ENCODE data around the gene ZCCHC7. TPM values are rescaled to one million over a fixed set of nuclear protein-coding genes. Genes with fewer than 3 reads are reported as not detected.
A peak's percentile ranks its signal among the peaks of the same experiment; 100 is the strongest.
"Not testable (repeated sequence)": the region's sequence is repeated elsewhere in the genome, so short reads cannot be mapped to it uniquely, and the experiment has no call there.

ZCCHC7 gene
- total RNA-seq, 1 experiment from 2014 or later = 31.2 TPM

DNA sequence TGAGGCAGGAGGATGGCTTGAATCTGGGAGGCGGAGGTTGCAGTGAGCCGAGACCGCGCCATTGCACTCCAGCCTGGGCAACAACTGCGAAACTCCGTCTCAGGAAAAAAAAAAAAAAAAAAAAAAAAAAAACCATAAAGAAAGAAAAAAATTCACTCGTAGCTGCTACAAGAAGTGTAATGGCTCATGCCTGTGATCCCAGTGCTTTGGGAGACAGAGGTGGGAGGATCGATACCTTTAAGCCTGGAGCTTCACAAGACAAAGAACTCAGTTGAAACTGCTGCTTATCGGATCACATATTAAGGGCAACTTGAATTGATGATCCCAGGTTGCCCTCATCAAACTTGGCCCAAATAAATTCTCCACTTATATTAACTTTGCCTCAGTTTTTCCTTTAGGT lies 1.0 kb upstream of the ZCCHC7 start:
- H4K20me1 ChIP-seq (ENCODE audit: insufficient read depth) = no peaks in the 10 kb centered on the region
- ATAC-seq (no peak), DNase-seq (ENCODE audit: low read depth, low spot score) (no peak)
- intact Hi-C loops (cut with micrococcal nuclease) = no loop called here
- no TSS peak for BruUV-seq (replicated peaks)
- no peaks in the 10 kb centered on the region for H3K9me3 ChIP-seq (ENCODE audit: control insufficient read depth in 1 of 2, insufficient read depth in 1 of 2, low read depth in 1 of 2, low read length in 2 of 2)
- no peaks in the 10 kb centered on the region for H3K27me3 ChIP-seq (ENCODE audit: insufficient read depth, low read length)
- H3K4me2 ChIP-seq (ENCODE audit: low read length) = no peak overlapping the region
- no peaks in the 10 kb centered on the region for H3K36me3 ChIP-seq (ENCODE audit: control insufficient read depth in 1 of 2, insufficient read depth in 2 of 2, low read length in 2 of 2)
- POLR2A ChIA-PET = interaction anchor here (1.5 kb wide), 1 partner anchor 10 kb away, joined by 4 read pairs; no protein-coding TSS in a partner anchor
- CTCF ChIA-PET = no interaction called here
- peak overlapping the region; percentile 2 for H2AFZ ChIP-seq (ENCODE audit: low read depth, low read length, poor library complexity, severe bottlenecking)
- RAD21 ChIA-PET (ENCODE audit: low non-redundant PET in 1 of 2, low total read pairs in 2 of 2, uncharacterized antibody in 2 of 2, unreplicated experiment in 2 of 2) = no interaction called here
- no peak for TF ChIP-seq YY1 (IDR thresholded peaks at IDR 0.05; ENCODE audit: extremely low read depth, insufficient replicate concordance, low read depth, low read length)
- TF ChIP-seq ELF1 (IDR thresholded peaks at IDR 0.05; ENCODE audit: borderline replicate concordance, low read depth) = no peak
- no peak for TF ChIP-seq CBX3 (IDR thresholded peaks at IDR 0.05; ENCODE audit: low read depth)
- TF ChIP-seq REST (IDR thresholded peaks at IDR 0.05; ENCODE audit: low read depth) = no peak
- TF ChIP-seq ZBTB33 (IDR thresholded peaks at IDR 0.05; ENCODE audit: extremely low read depth, insufficient replicate concordance, low read length) = no peak
- no peak for TF ChIP-seq MAX (IDR thresholded peaks at IDR 0.05)
- TF ChIP-seq CEBPB (IDR thresholded peaks at IDR 0.05; ENCODE audit: low read depth) = no peak
- TF ChIP-seq POLR2AphosphoS5 (IDR thresholded peaks at IDR 0.05; ENCODE audit: low read depth, low read length) = no peak
- TF ChIP-seq TCF7L2 (IDR thresholded peaks at IDR 0.05; ENCODE audit: borderline replicate concordance, extremely low read depth, insufficient read depth, insufficient read length) = no peak
- TF ChIP-seq ZFX (IDR thresholded peaks at IDR 0.05) = no peak
- H3K9ac ChIP-seq (ENCODE audit: low read length) = no peak overlapping the region
- no peak overlapping the region for H3K27ac ChIP-seq (ENCODE audit: low read depth, low read length)
- peaks cover 5 to 13% of the 10 kb centered on the region in 2 experiments for H3K4me1 ChIP-seq (ENCODE audit: control insufficient read depth in 1 of 2, insufficient read depth in 2 of 2, low read length in 2 of 2)
- H3K79me2 ChIP-seq (ENCODE audit: insufficient read depth, low read length) = peaks cover 39% of the 10 kb centered on the region
- no peak overlapping the region for H3K4me3 ChIP-seq (replicated peaks in 1 of 2; ENCODE audit: low read depth in 1 of 2, low read length in 2 of 2)
- no peaks in the 10 kb centered on the region for H3K9me2 ChIP-seq (ENCODE audit: insufficient read depth)

- ChIA-PET RAD21 (ENCODE audit: low non-redundant PET in 1 of 2, low total read pairs in 2 of 2, uncharacterized antibody in 2 of 2, unreplicated experiment in 2 of 2) (interaction anchor here in 1 of 2 experiments (0.5 kb wide), 1 partner anchor 9 kb away, joined by 3 read pairs; no protein-coding TSS in a partner anchor), CTCF (interaction anchor here (1.6 kb wide), 1 partner anchor 209 kb away, joined by 3 read pairs; no protein-coding TSS in a partner anchor), POLR2A (interaction anchor here (0.7 to 1.5 kb wide), 3 partner anchors 8 to 176 kb away, joined by 3 to 4 read pairs (median 3); no protein-coding TSS in a partner anchor)
- H3K36me3 ChIP-seq (ENCODE audit: control insufficient read depth in 1 of 2, insufficient read depth in 2 of 2, low read length in 2 of 2); H3K9me3 ChIP-seq (ENCODE audit: control insufficient read depth in 1 of 2, insufficient read depth in 1 of 2, low read depth in 1 of 2, low read length in 2 of 2); intact Hi-C loops (cut with micrococcal nuclease); H4K20me1 ChIP-seq (ENCODE audit: insufficient read depth); H3K9me2 ChIP-seq (ENCODE audit: insufficient read depth); DNase-seq (ENCODE audit: low read depth, low spot score); H2AFZ ChIP-seq (ENCODE audit: low read depth, low read length, poor library complexity, severe bottlenecking); H3K27me3 ChIP-seq (ENCODE audit: insufficient read depth, low read length): not testable (repeated sequence)
- TSS peak; percentile 53 for BruUV-seq (replicated peaks)
- peak overlapping the region; percentile 69 for H3K4me2 ChIP-seq (ENCODE audit: low read length)
- ATAC-seq = peak; percentile 37
- peak overlapping the region; percentile 68 for H3K27ac ChIP-seq (ENCODE audit: low read depth, low read length)
- peaks cover 54% of the 10 kb centered on the region for H3K79me2 ChIP-seq (ENCODE audit: insufficient read depth, low read length)
- H3K9ac ChIP-seq (ENCODE audit: low read length) = peak overlapping the region; percentile 91
- H3K4me3 ChIP-seq (replicated peaks in 1 of 2; ENCODE audit: low read depth in 1 of 2, low read length in 2 of 2) = peak overlapping the region; percentile 82 to 86
- H3K4me1 ChIP-seq (ENCODE audit: control insufficient read depth in 1 of 2, insufficient read depth in 2 of 2, low read length in 2 of 2) = peaks cover 5 to 13% of the 10 kb centered on the region in 2 experiments
Observed at GRCh38 chr9:37120843-37121335, 515 bp downstream of the ZCCHC7 start.

Measured in HCT116 (cell line).